GM12878 (cell line): ENCODE data around the gene NAB1. TPM values are rescaled to one million over a fixed set of nuclear protein-coding genes. Genes with fewer than 3 reads are reported as not detected.

Experiments used
- ATAC-seq: fragments of 200-7000 bp; cut with Tn5 transposase; 3 replicates; pipeline ENCODE4 v1.9.1; 2020; ENCODE audit warnings: mild to moderate bottlenecking, moderate library complexity
- BruUV-seq: library from RNA; stranded (reverse); fragments of 400-500 nt; replicated peaks from 2 replicates; lab custom pipeline; 2021; lab: Mats Ljungman, UMichigan
- CTCF ChIA-PET: fragments of 300-600 bp; sonication (Branson Sonifier 250); formaldehyde crosslinking; extraction: SDS; loops from one replicate; lab custom pipeline; 2021; ENCODE audit warnings: inconsistent platforms; lab: Yijun Ruan, JAX
- POLR2A ChIA-PET: fragments of 350-600 bp; formaldehyde crosslinking; extraction: SDS; loops from one replicate; lab custom pipeline; 2021; ENCODE audit warnings: inconsistent platforms; lab: Charles Lee
- RAD21 ChIA-PET: fragments of 300-600 bp; sonication (Branson Sonifier 250); formaldehyde crosslinking; loops from one replicate; lab custom pipeline; 2023; ENCODE audit warnings: antibody characterized with exemption; ENCODE audit not compliant: unreplicated experiment; lab: Charles Lee
- SMC1A ChIA-PET: fragments of 300-600 bp; sonication (Branson Sonifier 250); formaldehyde crosslinking; loops from one replicate; lab custom pipeline; 2023; ENCODE audit not compliant: unreplicated experiment, uncharacterized antibody; lab: Charles Lee
- DNase-seq: peaks from one replicate; pipeline ENCODE4 v3.0.0-alpha.2; 2011; ENCODE audit warnings: low read depth, low spot score
- FAIRE-seq: peaks from 3 replicates; lab custom pipeline; 2011; peaks lifted over from hg19 to GRCh38; lab: Jason Lieb, UNC
- H2AFZ ChIP-seq: 2 replicates; pipeline ENCODE4 v1.6.0; 2011; ENCODE audit warnings: low read depth, low read length, control low read depth; ENCODE audit not compliant: control insufficient read depth
- H3K27ac ChIP-seq: 2 replicates; pipeline ENCODE4 v1.5.1; 2011; ENCODE audit warnings: control low read depth; ENCODE audit not compliant: control insufficient read depth, insufficient read depth
- H3K27me3 ChIP-seq, 2 experiments: replicated peaks in 1 of 2; 2 replicates each; pipeline versions ENCODE4 v1.6.0 to v1.6.1; 2011; ENCODE audit warnings: low read length in 1 of 2; ENCODE audit not compliant: control insufficient read depth in 2 of 2, insufficient read depth in 2 of 2
- H3K36me3 ChIP-seq, 2 experiments: 2 replicates each; pipeline ENCODE4 v1.5.1; 2011; ENCODE audit warnings: low read length in 1 of 2; ENCODE audit not compliant: control insufficient read depth in 2 of 2, insufficient read depth in 2 of 2
- H3K4me1 ChIP-seq: 2 replicates; pipeline ENCODE4 v1.6.1; 2011; ENCODE audit warnings: mild to moderate bottlenecking, low read length, moderate library complexity, mixed read lengths; ENCODE audit not compliant: control insufficient read depth, insufficient read depth
- H3K4me2 ChIP-seq: 2 replicates; pipeline ENCODE4 v1.6.0; 2011; ENCODE audit warnings: control low read depth; ENCODE audit not compliant: control insufficient read depth, insufficient read depth
- H3K4me3 ChIP-seq: fragments of 200-600 bp; sonication (generic); 2 replicates; pipeline ENCODE4 v1.5.1; 2016
- H3K79me2 ChIP-seq: 2 replicates; pipeline ENCODE4 v1.6.0; 2011; ENCODE audit warnings: low read length; ENCODE audit not compliant: control insufficient read depth, insufficient read depth
- H3K9ac ChIP-seq: 2 replicates; pipeline ENCODE4 v1.8.0; 2011; ENCODE audit warnings: low read length, control low read depth, mixed read lengths; ENCODE audit not compliant: control insufficient read depth, insufficient read depth
- H3K9me3 ChIP-seq: replicated peaks from 3 replicates; pipeline ENCODE4 v1.5.1; 2011; ENCODE audit warnings: mild to moderate bottlenecking, low read length; ENCODE audit not compliant: control insufficient read depth, insufficient read depth
- H4K20me1 ChIP-seq: 2 replicates; pipeline ENCODE4 v1.6.0; 2011; ENCODE audit not compliant: control insufficient read depth, insufficient read depth
- CEBPB ChIP-seq, 2 experiments: fragments of 150-350 bp in 1 of 2; IDR thresholded peaks; 2 replicates each; pipeline ENCODE4 v1.6.1; 2012 to 2014; ENCODE audit warnings: low read depth in 2 of 2, low read length in 2 of 2, borderline replicate concordance in 1 of 2, inconsistent platforms in 1 of 2
- EGR1 ChIP-seq, 2 experiments: IDR thresholded peaks; 1 replicate in 1 of 2; 2 replicates in 1 of 2; pipeline ENCODE4 v1.6.1; 2011 to 2012; ENCODE audit warnings: low read depth in 2 of 2, low read length in 2 of 2, borderline replicate concordance in 1 of 2, mild to moderate bottlenecking in 1 of 2, moderate library complexity in 1 of 2
- EP300 ChIP-seq, 2 experiments: fragments of 150-350 bp in 1 of 2; IDR thresholded peaks; 2 replicates each; pipeline ENCODE4 v1.6.1; 2011 to 2012; ENCODE audit warnings: low read depth in 2 of 2, low read length in 2 of 2, borderline replicate concordance in 1 of 2, improper control_type of control experiment in 1 of 2, inconsistent platforms in 1 of 2; ENCODE audit not compliant: control insufficient read depth in 1 of 2
- MYC ChIP-seq: IDR thresholded peaks from 2 replicates; pipeline ENCODE4 v1.6.1; 2011; ENCODE audit warnings: mild to moderate bottlenecking, low read length, moderate library complexity, inconsistent platforms; ENCODE audit not compliant: insufficient read depth, insufficient replicate concordance, insufficient read length, severe bottlenecking
- RAD21 ChIP-seq: IDR thresholded peaks from 2 replicates; pipeline ENCODE4 v1.6.1; 2011; ENCODE audit warnings: mild to moderate bottlenecking, low read depth, low read length, moderate library complexity; ENCODE audit not compliant: insufficient read depth
- ZBTB40 ChIP-seq: fragments of 450-650 bp; IDR thresholded peaks from 2 replicates; pipeline ENCODE4 v1.6.1; 2016; ENCODE audit warnings: mild to moderate bottlenecking, moderate library complexity, borderline replicate concordance
- WGBS: methylation state at CpG from one replicate; pipeline ENCODE4 v1.1.6; 2016; ENCODE audit warnings: low lambda C conversion rate; ENCODE audit not compliant: insufficient replicate concordance, insufficient coverage; ENCODE audit errors: missing lambda C conversion rate; 5-methylcytosine and 5-hydroxymethylcytosine counted together
- in situ Hi-C: fragments of 300-500 bp; cut with MboI; formaldehyde crosslinking; loops from 9 replicates; pipeline ENCODE4 v1.14.3; 2018; ENCODE audit warnings: mixed read lengths
- intact Hi-C: fragments of 100-400 bp; cut with micrococcal nuclease; formaldehyde crosslinking; loops from one replicate; pipeline ENCODE4 v1.14.2; 2022; ENCODE audit not compliant: unreplicated experiment
- polyA plus RNA-seq, 11 experiments: library from polyadenylated mRNA; depleted of rRNA in 4 of 11; unstranded in 6 of 11; stranded (reverse) in 5 of 11; fragments of >200 nt; fragmentation: Nextera tagmentation in 4 of 11; fragmentation: Illumina TruSeq in 1 of 11; extraction: Ambion mirVana in 4 of 11; extraction: Trizol in 1 of 11; gene quantifications; 1 replicate in 1 of 11; 2 replicates in 10 of 11; pipeline versions ENCODE4 v1.2.1 to v1.2.3, GENCODE V29; 2011 to 2016; ENCODE audit warnings: inconsistent platforms in 2 of 11, missing spikeins in 2 of 11, low read depth in 1 of 11
- total RNA-seq, 4 experiments: library from RNA; depleted of rRNA in 3 of 4; stranded (reverse); fragments of >200 nt in 3 of 4; fragmentation: Illumina TruSeq in 1 of 4; extraction: Trizol in 1 of 4; gene quantifications; 2 replicates each; pipeline versions ENCODE4 v1.2.1 to v1.2.3, GENCODE V29; 2013 to 2021

Gene NAB1
- total and polyA plus RNA-seq, 10 of the 15 experiments (the other 5 are each of a cell fraction or from before 2014, with no cell fraction given) = 4.5 to 39.6 (median 23.0) TPM

- TF ChIP-seq RAD21 = no peak
- no peak for TF ChIP-seq EP300 (IDR thresholded peaks at IDR 0.05; ENCODE audit: borderline replicate concordance in 1 of 2, control insufficient read depth in 1 of 2, low read depth in 2 of 2, low read length in 2 of 2)
- TF ChIP-seq CEBPB (IDR thresholded peaks at IDR 0.05; ENCODE audit: borderline replicate concordance in 1 of 2, low read depth in 2 of 2, low read length in 2 of 2) = no peak
- no peak for TF ChIP-seq EGR1 (IDR thresholded peaks at IDR 0.05; ENCODE audit: borderline replicate concordance in 1 of 2, low read depth in 2 of 2, low read length in 2 of 2)
Observed at GRCh38 chr2:190662754-190663153, 13.9 kb downstream of the NAB1 start (continued).

- peaks cover 8% of the 10 kb centered on the region; the same call in 2 of the 3 replicates for H3K9me3 ChIP-seq
- H3K36me3 ChIP-seq = peaks cover 0 to 23% of the 10 kb centered on the region in 2 experiments; a peak in 2 of 4 replicates
- H2AFZ ChIP-seq = no peak overlapping the region
- ChIA-PET SMC1A (interaction anchor here (0.6 to 10.1 kb wide), 19 partner anchors 8 to 283 kb away, joined by 3 to 206 read pairs (median 4); no protein-coding TSS in a partner anchor), CTCF (interaction anchor here (0.9 to 8.6 kb wide), 5 partner anchors 11 to 86 kb away, joined by 3 to 78 read pairs (median 19); no protein-coding TSS in a partner anchor), RAD21 (interaction anchor here (1.0 to 6.7 kb wide), 5 partner anchors 9 to 79 kb away, joined by 3 to 91 read pairs (median 27); no protein-coding TSS in a partner anchor), POLR2A (interaction anchor here (0.7 to 6.2 kb wide), 5 partner anchors 11 to 110 kb away, joined by 3 to 65 read pairs (median 10); no protein-coding TSS in a partner anchor)
- BruUV-seq = no TSS peak
- no peak overlapping the region for H3K9ac ChIP-seq
- 0 out of 2 replicates have a peak, but pooled peaks have one; percentile 32 for TF ChIP-seq ZBTB40
- TF ChIP-seq MYC = no peak
- H3K79me2 ChIP-seq = peaks cover 41% of the 10 kb centered on the region
- intact Hi-C loops (no loop called here), in situ Hi-C loops (no loop called here)
- FAIRE-seq (no peak), ATAC-seq (peak; percentile 33), DNase-seq (no peak)
- peaks cover 2% of the 10 kb centered on the region; the same call in 1 of the 2 replicates for H3K4me1 ChIP-seq
- 77% methylated on average over 2 of the region's 2 CpGs for WGBS
- H4K20me1 ChIP-seq = no peaks in the 10 kb centered on the region
- H3K27ac ChIP-seq = no peak overlapping the region
- H3K27me3 ChIP-seq = no peaks in the 10 kb centered on the region
- no peak overlapping the region for H3K4me2 ChIP-seq
- H3K4me3 ChIP-seq = no peak overlapping the region
Observed at GRCh38 chr2:190663348-190663747, 14.5 kb downstream of the NAB1 start.
